Chondrocyte (in vitro differentiated cells): ENCODE results near the gene OSBPL1A. TPM values are rescaled to one million over a fixed set of nuclear protein-coding genes. Genes with fewer than 3 reads are reported as not detected.
A peak's percentile ranks its signal among the peaks of the same experiment; 100 is the strongest.

Source experiments
- DNase-seq: peaks from one replicate; pipeline ENCODE4 v3.0.0; 2021; ENCODE audit warnings: mixed read lengths, low spot score
- H3K27ac Mint-ChIP-seq: one replicate; pipeline ENCODE4 v1.8.0; 2021; ENCODE audit warnings: mild to moderate bottlenecking, moderate library complexity, mixed read lengths; ENCODE audit not compliant: unreplicated experiment
- H3K27me3 Mint-ChIP-seq: 2 replicates; pipeline ENCODE4 v1.8.0; 2021; ENCODE audit warnings: low read depth, mixed read lengths
- H3K36me3 Mint-ChIP-seq: 2 replicates; pipeline ENCODE4 v1.8.0; 2021; ENCODE audit warnings: low read depth, mixed read lengths
- H3K4me1 Mint-ChIP-seq: 2 replicates; pipeline ENCODE4 v1.8.0; 2021; ENCODE audit warnings: low read depth, mild to moderate bottlenecking, mixed read lengths
- H3K4me3 Mint-ChIP-seq: one replicate; pipeline ENCODE4 v1.8.0; 2021; ENCODE audit warnings: mild to moderate bottlenecking, moderate library complexity, mixed read lengths; ENCODE audit not compliant: unreplicated experiment
- H3K9me3 Mint-ChIP-seq: 2 replicates; pipeline ENCODE4 v1.8.0; 2021; ENCODE audit warnings: low read depth, mixed read lengths
- CTCF ChIP-seq: fragments of 200-600 bp; sonication (generic); IDR thresholded peaks from 2 replicates; pipeline ENCODE4 v1.5.0; 2021; ENCODE audit warnings: antibody characterized with exemption, mild to moderate bottlenecking, moderate library complexity
- total RNA-seq: library from RNA; stranded (reverse); gene quantifications from 3 replicates; pipeline ENCODE4 v1.2.1, GENCODE V29; 2021

The OSBPL1A gene
- total RNA-seq, 1 donor from 2014 or later, result 33.3 TPM

DNA sequence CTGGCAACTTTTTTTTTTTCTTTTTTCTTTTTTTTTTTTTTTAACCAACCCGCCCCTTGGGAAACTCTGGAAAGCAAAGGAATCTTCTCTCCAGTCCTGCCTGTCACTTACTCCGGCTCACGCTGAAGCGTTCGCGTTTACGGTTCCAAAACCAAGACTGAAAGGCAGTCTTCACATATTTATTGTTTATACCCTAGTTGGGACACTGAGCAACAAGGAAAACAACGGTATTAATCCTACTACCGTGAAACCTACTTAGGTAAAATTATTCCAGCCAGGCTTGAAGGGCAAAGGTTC, 125.4 kb downstream of the OSBPL1A start:
- H3K4me1 Mint-ChIP-seq, result peaks cover 23% of the 10 kb centered on the region
- no peaks in the 10 kb centered on the region for H3K27me3 Mint-ChIP-seq

DNA sequence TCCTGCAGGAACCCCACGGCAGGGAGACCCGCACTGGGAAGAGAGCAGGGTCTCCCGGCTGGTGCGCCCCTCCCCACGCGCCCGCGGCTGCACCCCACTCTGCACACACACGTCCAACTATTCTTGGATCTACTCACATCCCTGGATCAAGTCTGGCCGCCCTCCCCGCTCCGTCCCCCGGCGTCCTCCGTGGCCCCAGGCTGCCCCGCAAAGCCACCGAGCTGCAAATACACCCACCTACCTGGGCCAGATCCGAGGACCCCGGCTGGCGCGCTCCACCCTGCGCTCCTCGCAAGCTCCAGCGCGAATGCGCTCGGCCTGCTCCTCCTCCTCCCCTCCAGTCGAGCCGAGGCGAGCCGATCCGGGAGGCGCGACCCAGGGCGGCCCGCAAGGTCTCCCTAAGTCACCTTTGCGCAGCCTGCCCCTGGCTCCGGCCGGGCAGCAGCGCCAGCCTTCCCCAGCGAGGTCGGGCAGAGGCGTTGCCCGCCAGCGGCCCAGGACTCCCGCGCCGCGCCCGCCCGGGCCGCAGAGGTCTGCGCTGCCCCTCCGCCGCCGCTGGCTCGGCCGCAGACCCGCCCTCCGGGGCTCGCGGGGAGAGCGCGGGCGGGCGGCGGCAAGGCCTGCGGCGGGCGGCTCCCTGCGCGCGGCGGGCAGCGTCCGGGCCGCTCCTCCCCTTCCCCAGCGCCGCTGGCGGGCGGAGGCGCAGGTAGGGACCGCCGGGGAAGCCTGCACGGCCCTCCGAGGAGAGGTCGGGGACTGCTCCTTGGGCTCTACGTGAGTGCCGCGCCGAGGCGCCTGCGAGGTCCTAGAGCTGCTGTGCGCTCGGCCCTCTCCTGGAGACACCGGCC, 126.0 kb downstream of the OSBPL1A start:
- TF ChIP-seq CTCF, result peak; percentile 68
- Mint-ChIP-seq H3K4me3 (peak overlapping the region; percentile 95), H3K27ac (peak overlapping the region; percentile 66), H3K4me1 (peaks cover 23% of the 10 kb centered on the region), H3K27me3 (no peaks in the 10 kb centered on the region), H3K36me3 (peaks cover 2% of the 10 kb centered on the region), H3K9me3 (no peaks in the 10 kb centered on the region)
- peak; percentile 94 for DNase-seq

More for the DNA sequence above, 125.4 kb downstream of the OSBPL1A start:
- Mint-ChIP-seq H3K36me3 (peaks cover 2% of the 10 kb centered on the region), H3K27ac (peak overlapping the region; percentile 66), H3K4me3 (peak overlapping the region; percentile 95), H3K9me3 (no peaks in the 10 kb centered on the region)
- TF ChIP-seq CTCF, result peak; percentile 10
- DNase-seq, result no peak

- H3K27ac Mint-ChIP-seq, result peak overlapping the region; percentile 38
- no peak for DNase-seq
- peaks cover 23% of the 10 kb centered on the region for H3K4me1 Mint-ChIP-seq
- H3K9me3 Mint-ChIP-seq, result no peaks in the 10 kb centered on the region
- TF ChIP-seq CTCF, result no peak
- H3K4me3 Mint-ChIP-seq, result peak overlapping the region; percentile 95
- H3K27me3 Mint-ChIP-seq, result no peaks in the 10 kb centered on the region
- H3K36me3 Mint-ChIP-seq, result peaks cover 5% of the 10 kb centered on the region
These were observed 126.7 kb downstream of the OSBPL1A start for GRCh38 chr18:24270937-24271380.

GRCh38 chr18:24270358-24270936, 127.2 kb downstream of the OSBPL1A start:
- Mint-ChIP-seq H3K4me3 (peak overlapping the region; percentile 95), H3K36me3 (peaks cover 8% of the 10 kb centered on the region), H3K9me3 (no peaks in the 10 kb centered on the region), H3K27me3 (no peaks in the 10 kb centered on the region), H3K27ac (peak overlapping the region; percentile 38), H3K4me1 (peaks cover 23% of the 10 kb centered on the region)
- no peak for TF ChIP-seq CTCF
- DNase-seq, result no peak

GRCh38 chr18:24268784-24269550, 128.7 kb downstream of the OSBPL1A start:
- no peak overlapping the region for H3K4me3 Mint-ChIP-seq
- no peak overlapping the region for H3K27ac Mint-ChIP-seq
- H3K27me3 Mint-ChIP-seq, result no peaks in the 10 kb centered on the region
- peaks cover 8% of the 10 kb centered on the region for H3K36me3 Mint-ChIP-seq
- no peak for TF ChIP-seq CTCF
- H3K9me3 Mint-ChIP-seq, result no peaks in the 10 kb centered on the region
- DNase-seq, result no peak
- peaks cover 23% of the 10 kb centered on the region for H3K4me1 Mint-ChIP-seq
